ENCODE data around the gene SMARCD2. TPM values are rescaled to one million over a fixed set of nuclear protein-coding genes. Genes with fewer than 3 reads are reported as not detected.
"Not testable (repeated sequence)": the region's sequence is repeated elsewhere in the genome, so short reads cannot be mapped to it uniquely, and the experiment has no call there.

Gene SMARCD2
- total and polyA plus RNA-seq, 5 donors = 27.9 to 46.4 (median 35.7) TPM

DNA sequence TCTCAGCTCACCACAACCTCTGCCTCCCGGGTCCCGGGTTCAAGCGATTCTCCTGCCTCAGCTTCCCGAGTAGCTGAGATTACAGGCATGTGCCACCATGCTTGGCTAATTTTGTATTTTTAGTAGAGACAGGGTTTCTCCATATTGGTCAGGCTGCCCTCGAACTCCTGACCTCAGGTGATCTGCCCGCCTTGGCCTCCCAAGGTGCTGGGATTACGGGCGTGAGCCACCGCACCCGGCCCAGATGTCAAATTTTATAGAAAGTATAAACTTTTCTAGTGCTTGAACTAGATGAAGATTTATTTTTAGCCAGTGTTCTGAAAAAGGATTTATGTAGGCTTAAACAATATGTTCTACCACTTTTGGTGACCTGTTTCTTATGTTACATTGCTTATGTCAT is 46.1 kb downstream of the SMARCD2 start:
- H3K9me3 ChIP-seq (ENCODE audit: control insufficient read depth, low read length); H3K4me3 ChIP-seq (ENCODE audit: low read length); DNase-seq; H3K27me3 ChIP-seq (ENCODE audit: control insufficient read depth, insufficient read depth); intact Hi-C loops (cut with DNase I); H3K27ac ChIP-seq (ENCODE audit: low read length); ATAC-seq; H3K4me1 ChIP-seq (ENCODE audit: control insufficient read depth, insufficient read depth, low read length): not testable (repeated sequence)
- 97% methylated on average over 10 of the region's 10 CpGs for WGBS

DNA sequence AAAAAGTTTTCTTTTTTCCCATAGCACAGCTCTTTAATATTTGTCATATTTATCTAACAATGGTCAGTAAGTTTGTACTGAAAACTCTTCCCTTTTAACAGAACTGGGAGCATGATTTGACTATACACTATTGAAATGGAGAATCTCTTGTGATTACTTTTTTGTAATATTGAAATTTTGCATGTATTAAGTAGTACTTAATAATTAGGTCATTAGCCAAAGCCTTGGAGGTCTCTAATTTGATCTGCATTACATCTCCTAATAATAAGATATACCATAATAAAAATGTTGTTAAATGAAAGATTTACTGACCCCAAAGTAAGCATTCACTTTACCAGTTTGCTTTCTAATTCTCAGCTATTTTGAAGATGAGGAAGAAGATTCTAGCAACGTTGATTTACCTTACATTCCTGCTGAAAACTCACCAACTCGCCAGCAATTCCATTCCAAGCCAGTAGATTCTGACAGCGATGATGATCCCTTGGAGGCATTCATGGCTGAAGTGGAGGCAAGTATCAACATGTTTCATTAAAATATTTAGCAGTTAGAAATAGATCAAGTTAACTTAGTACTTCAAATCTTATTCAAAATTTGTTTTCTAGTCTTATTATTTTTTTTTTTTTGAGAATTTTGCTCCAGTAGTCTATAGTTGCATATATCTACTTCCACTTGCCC is 50.3 kb downstream of the SMARCD2 start:
- Histone ChIP-seq H3K4me1 (ENCODE audit: control insufficient read depth, insufficient read depth, low read length) (no peaks in the 10 kb centered on the region), H3K9me3 (ENCODE audit: control insufficient read depth, low read length) (no peaks in the 10 kb centered on the region), H3K4me3 (ENCODE audit: low read length) (no peak overlapping the region), H3K27ac (ENCODE audit: low read length) (no peak overlapping the region), H3K27me3 (ENCODE audit: control insufficient read depth, insufficient read depth) (no peaks in the 10 kb centered on the region)
- WGBS = 83% methylated on average over 3 of the region's 3 CpGs
- ATAC-seq (no peak), DNase-seq (no peak)
- intact Hi-C loops (cut with DNase I) = no loop called here

DNA sequence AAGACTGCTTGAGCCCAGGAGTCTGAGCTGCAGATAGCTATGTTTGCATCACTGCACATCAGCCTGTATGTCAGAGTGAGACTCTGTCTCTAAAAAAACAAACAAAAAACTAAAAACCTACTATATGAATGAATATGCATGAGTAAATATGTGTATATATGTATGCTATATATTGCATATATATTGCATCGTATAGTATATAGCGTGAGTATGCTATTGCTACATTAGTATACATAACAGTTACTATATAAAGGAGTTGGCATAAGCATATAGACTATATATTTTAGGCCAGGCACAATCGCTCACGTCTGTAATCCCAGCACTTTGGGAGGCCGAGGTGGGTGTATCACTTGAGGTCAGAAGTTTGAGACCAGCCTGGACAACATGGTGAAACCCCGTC is 52.4 kb downstream of the SMARCD2 start:
- ATAC-seq (no peak), DNase-seq (no peak)
- H3K9me3 ChIP-seq (ENCODE audit: control insufficient read depth, low read length) = no peaks in the 10 kb centered on the region
- no peaks in the 10 kb centered on the region for H3K4me1 ChIP-seq (ENCODE audit: control insufficient read depth, insufficient read depth, low read length)
- H3K27me3 ChIP-seq (ENCODE audit: control insufficient read depth, insufficient read depth) = no peaks in the 10 kb centered on the region
- H3K4me3 ChIP-seq (ENCODE audit: low read length) = no peak overlapping the region
- intact Hi-C loops (cut with DNase I) = no loop called here
- WGBS = 91% methylated on average over 6 of the region's 6 CpGs
- no peak overlapping the region for H3K27ac ChIP-seq (ENCODE audit: low read length)

DNA sequence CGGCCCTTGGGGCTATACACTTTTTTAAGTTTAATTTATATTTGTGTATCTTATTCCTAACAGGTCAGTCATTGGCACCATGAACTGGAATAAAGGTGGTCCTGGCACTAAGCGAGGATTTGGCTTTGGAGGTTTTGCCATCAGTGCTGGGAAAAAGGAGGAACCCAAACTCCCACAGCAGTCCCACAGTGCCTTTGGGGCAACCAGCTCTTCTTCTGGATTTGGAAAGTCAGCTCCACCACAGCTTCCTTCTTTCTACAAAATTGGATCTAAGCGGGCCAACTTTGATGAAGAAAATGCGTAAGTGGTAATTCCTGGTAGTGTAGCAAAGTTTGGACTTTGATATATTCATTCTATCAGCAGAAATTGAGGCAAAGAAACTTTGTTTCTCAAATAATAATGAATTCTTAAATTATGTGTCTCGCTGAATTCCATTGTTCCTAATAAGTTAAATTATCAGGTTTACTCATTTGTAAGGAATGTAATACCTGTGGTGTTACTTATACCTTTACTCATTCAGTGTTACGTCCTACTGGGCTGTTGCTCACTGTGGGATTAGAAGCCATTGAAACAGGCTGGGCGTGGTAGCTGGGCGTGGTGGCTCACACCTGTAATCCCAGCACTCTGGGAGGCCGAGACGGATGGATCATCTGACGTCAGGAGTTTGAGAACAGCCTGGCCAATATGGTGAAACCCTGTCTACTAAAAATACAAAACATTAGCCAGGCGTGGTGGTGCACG is 55.3 kb downstream of the SMARCD2 start:
- intact Hi-C loops (cut with DNase I) = no loop called here
- DNase-seq (no peak), ATAC-seq (no peak)
- no peaks in the 10 kb centered on the region for H3K27me3 ChIP-seq (ENCODE audit: control insufficient read depth, insufficient read depth)
- H3K4me3 ChIP-seq (ENCODE audit: low read length) = no peak overlapping the region
- H3K9me3 ChIP-seq (ENCODE audit: control insufficient read depth, low read length) = no peaks in the 10 kb centered on the region
- WGBS = 97% methylated on average over 13 of the region's 13 CpGs
- H3K4me1 ChIP-seq (ENCODE audit: control insufficient read depth, insufficient read depth, low read length) = no peaks in the 10 kb centered on the region
- no peak overlapping the region for H3K27ac ChIP-seq (ENCODE audit: low read length)

DNA sequence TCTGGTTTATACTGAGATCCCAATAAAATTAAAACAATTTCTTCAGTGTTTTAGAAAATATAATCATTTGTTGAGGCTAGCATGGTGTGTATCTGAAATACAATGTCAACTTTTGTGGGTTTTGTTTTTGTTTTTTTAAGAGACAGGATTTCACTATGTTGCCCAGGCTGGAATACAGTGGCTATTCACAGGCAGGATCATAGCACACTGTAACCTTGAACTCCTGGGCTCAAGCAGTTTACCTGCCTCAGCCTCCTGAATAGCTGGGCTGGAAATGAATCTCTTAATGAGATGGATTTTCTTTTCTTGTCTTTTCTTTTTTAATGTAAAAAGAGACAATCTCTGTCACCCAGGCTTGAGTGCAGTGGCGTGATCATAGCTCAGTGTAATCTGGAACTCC is 56.4 kb downstream of the SMARCD2 start:
- Histone ChIP-seq H3K9me3 (ENCODE audit: control insufficient read depth, low read length) (no peaks in the 10 kb centered on the region), H3K27ac (ENCODE audit: low read length) (no peak overlapping the region), H3K4me3 (ENCODE audit: low read length) (no peak overlapping the region), H3K4me1 (ENCODE audit: control insufficient read depth, insufficient read depth, low read length) (no peaks in the 10 kb centered on the region), H3K27me3 (ENCODE audit: control insufficient read depth, insufficient read depth) (no peaks in the 10 kb centered on the region)
- DNase-seq (no peak), ATAC-seq (no peak)
- intact Hi-C loops (cut with DNase I) = no loop called here
- WGBS = 100% methylated on average over 1 of the region's 1 CpG

DNA sequence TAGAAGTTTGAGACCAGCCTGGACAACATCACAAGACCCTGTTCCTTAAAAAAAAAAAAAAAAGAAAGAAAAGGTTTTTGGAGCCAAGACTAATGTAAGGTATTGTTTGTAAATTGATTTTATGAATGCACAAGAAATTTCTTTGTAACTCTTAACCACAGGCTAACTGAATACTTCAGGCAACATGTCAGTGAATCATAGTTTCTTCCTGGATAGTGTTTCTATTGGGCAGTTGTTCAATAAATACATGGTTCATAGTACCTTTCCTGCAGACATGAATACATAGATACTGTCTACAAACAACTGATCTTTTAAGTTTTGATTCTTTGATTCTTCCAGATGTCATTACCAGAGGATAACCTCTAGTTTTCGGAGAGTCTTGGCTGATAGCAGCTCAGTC is 56.9 kb downstream of the SMARCD2 start:
- WGBS = 95% methylated on average over 1 of the region's 1 CpG

DNA sequence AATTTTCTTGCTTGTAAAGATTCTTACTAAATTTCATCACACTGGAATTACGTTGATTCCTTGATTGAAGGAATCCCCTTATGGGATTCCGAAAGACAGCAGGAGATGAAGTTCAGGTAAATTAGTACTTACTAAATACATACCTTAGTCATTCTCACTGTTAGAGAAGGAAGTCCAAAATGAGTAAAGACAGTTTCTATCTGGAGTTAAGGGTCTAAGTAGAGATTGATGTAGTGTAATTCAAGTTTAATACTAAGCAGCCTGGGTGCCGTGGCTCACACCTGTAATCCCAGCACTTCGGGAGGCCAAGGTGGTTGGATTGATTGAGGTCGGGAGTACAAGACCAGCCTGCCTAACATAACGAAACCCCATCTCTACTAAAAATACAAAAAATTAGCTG is 59.0 kb downstream of the SMARCD2 start:
- WGBS = 87% methylated on average over 6 of the region's 6 CpGs
- no peak for DNase-seq
- ATAC-seq = no peak
- Histone ChIP-seq H3K4me3 (ENCODE audit: low read length) (no peak overlapping the region), H3K9me3 (ENCODE audit: control insufficient read depth, low read length) (no peaks in the 10 kb centered on the region), H3K27me3 (ENCODE audit: control insufficient read depth, insufficient read depth) (no peaks in the 10 kb centered on the region), H3K4me1 (ENCODE audit: control insufficient read depth, insufficient read depth, low read length) (no peaks in the 10 kb centered on the region), H3K27ac (ENCODE audit: low read length) (no peak overlapping the region)
- intact Hi-C loops (cut with DNase I) = no loop called here

More for the DNA sequence above, 56.9 kb downstream of the SMARCD2 start:
- intact Hi-C loops (cut with DNase I) = no loop called here
- Histone ChIP-seq H3K27ac (ENCODE audit: low read length) (no peak overlapping the region), H3K27me3 (ENCODE audit: control insufficient read depth, insufficient read depth) (no peaks in the 10 kb centered on the region), H3K4me1 (ENCODE audit: control insufficient read depth, insufficient read depth, low read length) (no peaks in the 10 kb centered on the region), H3K4me3 (ENCODE audit: low read length) (no peak overlapping the region), H3K9me3 (ENCODE audit: control insufficient read depth, low read length) (no peaks in the 10 kb centered on the region)
- DNase-seq = no peak
- no peak for ATAC-seq

Other genes starting within 250 kb of the SMARCD2 start
- 10 to 100 TPM; 28.5 to 37.6 (median 34.5) TPM for gene TACO1, start 241.8 kb downstream of the SMARCD2 start, total RNA-seq
- 47.0 TPM for gene TACO1, start 241.8 kb downstream of the SMARCD2 start, polyA plus RNA-seq
- 10 to 100 TPM; 47.1 to 51.0 (median 48.6) TPM for gene MAP3K3, start 220.3 kb downstream of the SMARCD2 start, total RNA-seq
- gene MAP3K3, start 220.3 kb downstream of the SMARCD2 start, polyA plus RNA-seq = 32.6 TPM
- 10 to 100 TPM in 1 of 4 donors, 1 to 10 TPM in 3; 7.9 to 13.8 (median 8.2) TPM for gene LIMD2, start 142.6 kb downstream of the SMARCD2 start, total RNA-seq
- gene LIMD2, start 142.6 kb downstream of the SMARCD2 start, polyA plus RNA-seq = 8.7 TPM
- 10 to 100 TPM; 24.2 to 26.8 (median 25.3) TPM for gene STRADA, start 100.9 kb downstream of the SMARCD2 start, total RNA-seq
- gene STRADA, start 100.9 kb downstream of the SMARCD2 start, polyA plus RNA-seq = 22.0 TPM
- gene CCDC47, start 69.1 kb downstream of the SMARCD2 start, total RNA-seq = 100 to 1,000 TPM in 2 of 4 donors, 10 to 100 TPM in 2; 90.0 to 122 (median 99.9) TPM
- gene CCDC47, start 69.1 kb downstream of the SMARCD2 start, polyA plus RNA-seq = 65.9 TPM
- 10 to 100 TPM; 57.0 to 82.4 (median 69.6) TPM for gene DDX42, start 68.5 kb downstream of the SMARCD2 start, total RNA-seq
- gene DDX42, start 68.5 kb downstream of the SMARCD2 start, polyA plus RNA-seq = 46.9 TPM
- gene PSMC5, start 15.3 kb downstream of the SMARCD2 start, total RNA-seq = 100 to 1,000 TPM; 141 to 159 (median 147) TPM
- 175 TPM for gene PSMC5, start 15.3 kb downstream of the SMARCD2 start, polyA plus RNA-seq
- gene FTSJ3, start 15.0 kb downstream of the SMARCD2 start, total RNA-seq = 10 to 100 TPM; 34.2 to 52.3 (median 38.2) TPM
- gene FTSJ3, start 15.0 kb downstream of the SMARCD2 start, polyA plus RNA-seq = 17.2 TPM
- gene CSH2, start 31.0 kb upstream of the SMARCD2 start, total RNA-seq = not detected
- not detected for gene CSH2, start 31.0 kb upstream of the SMARCD2 start, polyA plus RNA-seq
- not detected for gene GH2, start 39.3 kb upstream of the SMARCD2 start, total RNA-seq
- not detected for gene GH2, start 39.3 kb upstream of the SMARCD2 start, polyA plus RNA-seq
- not detected for gene CSH1, start 53.9 kb upstream of the SMARCD2 start, total RNA-seq
- not detected for gene CSH1, start 53.9 kb upstream of the SMARCD2 start, polyA plus RNA-seq
- not detected for gene CSHL1, start 68.6 kb upstream of the SMARCD2 start, total RNA-seq
- not detected for gene CSHL1, start 68.6 kb upstream of the SMARCD2 start, polyA plus RNA-seq
- not detected for gene GH1, start 76.2 kb upstream of the SMARCD2 start, total RNA-seq
- not detected for gene GH1, start 76.2 kb upstream of the SMARCD2 start, polyA plus RNA-seq
- gene CD79B, start 89.6 kb upstream of the SMARCD2 start, total RNA-seq = 1 to 10 TPM; 1.1 to 2.5 (median 2.1) TPM
- 2.7 TPM for gene CD79B, start 89.6 kb upstream of the SMARCD2 start, polyA plus RNA-seq
- 1 to 10 TPM; 1.7 to 5.8 (median 3.0) TPM for gene SCN4A, start 130.2 kb upstream of the SMARCD2 start, total RNA-seq
- gene SCN4A, start 130.2 kb upstream of the SMARCD2 start, polyA plus RNA-seq = 1.6 TPM
- under 1 TPM in 3 of 4 donors, not detected in 1; 0.11 to 0.25 (median 0.15) TPM for gene PRR29, start 155.7 kb upstream of the SMARCD2 start, total RNA-seq
- gene PRR29, start 155.7 kb upstream of the SMARCD2 start, polyA plus RNA-seq = 0.45 TPM
- 10 to 100 TPM; 17.6 to 31.7 (median 26.3) TPM for gene ICAM2, start 177.9 kb upstream of the SMARCD2 start, total RNA-seq
- 50.3 TPM for gene ICAM2, start 177.9 kb upstream of the SMARCD2 start, polyA plus RNA-seq